ENCODE data around the gene MCTP2.

MCTP2 gene

DNA sequence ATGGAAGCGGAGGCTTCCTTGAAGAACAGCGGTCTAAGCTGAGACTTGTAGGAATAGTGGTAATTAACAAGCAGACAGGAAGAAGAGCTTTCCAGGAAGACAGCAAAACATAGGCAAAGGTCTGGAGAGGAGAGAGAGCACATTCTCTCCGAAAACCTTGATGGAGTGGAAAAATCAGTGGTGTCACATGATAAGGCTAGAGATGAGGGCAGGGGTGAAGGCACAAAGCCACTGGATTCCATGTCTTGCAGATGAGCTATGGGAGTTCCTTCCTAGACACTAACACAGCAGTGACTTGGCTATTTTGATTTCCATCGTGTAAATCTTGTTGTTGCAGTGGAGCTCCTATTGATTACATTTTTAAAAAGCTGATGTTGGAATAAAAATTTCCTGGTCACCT is 132.0 kb downstream of the MCTP2 start:
- Histone ChIP-seq H3K9ac (ENCODE audit: low read depth, low read length, poor library complexity) (no peak overlapping the region), H3K27me3 (ENCODE audit: control insufficient read depth in 3 of 3, insufficient read depth in 3 of 3, low read depth in 1 of 3, low read length in 3 of 3) (no peaks in the 10 kb centered on the region), H3K4me2 (ENCODE audit: insufficient read depth, low read length, poor library complexity, severe bottlenecking) (no peak overlapping the region), H2AFZ (ENCODE audit: low read length) (peak overlapping the region; percentile 46), H4K91ac (ENCODE audit: low read depth, low read length, poor library complexity) (no peak overlapping the region), H2BK15ac (ENCODE audit: low read length) (no peak overlapping the region), H3K4me3 (ENCODE audit: low read length in 2 of 2) (no peak overlapping the region), H3K36me3 (replicated peaks in 1 of 2; ENCODE audit: control insufficient read depth in 2 of 2, insufficient read depth in 2 of 2, low read length in 2 of 2) (no peaks in the 10 kb centered on the region), H2BK120ac (ENCODE audit: low read depth, low read length) (no peak overlapping the region), H4K8ac (ENCODE audit: low read depth, low read length) (no peak overlapping the region), H3K23ac (ENCODE audit: low read depth, low read length, poor library complexity) (no peak overlapping the region), H3K27ac (replicated peaks; ENCODE audit: low read length) (no peak overlapping the region), H3K4me1 (ENCODE audit: control insufficient read depth in 2 of 2, insufficient read depth in 1 of 2, low read depth in 1 of 2, low read length in 2 of 2) (peaks cover 0 to 6% of the 10 kb centered on the region in 2 donors), H3K4ac (ENCODE audit: low read length) (no peak overlapping the region), H3K18ac (ENCODE audit: low read length) (no peak overlapping the region), H2BK5ac (ENCODE audit: low read length) (no peak overlapping the region), H3K14ac (ENCODE audit: low read length) (no peak overlapping the region), H3K79me1 (ENCODE audit: low read depth, low read length) (no peaks in the 10 kb centered on the region), H2AK5ac (ENCODE audit: low read depth, low read length) (no peak overlapping the region), H2BK12ac (ENCODE audit: low read length) (no peak overlapping the region), H3K9me3 (replicated peaks in 1 of 2; ENCODE audit: control insufficient read depth in 2 of 2, insufficient read depth in 1 of 2, low read depth in 1 of 2, low read length in 2 of 2) (no peaks in the 10 kb centered on the region)
- no peak for DNase-seq (ENCODE audit: low spot score)
- WGBS, 2 donors (ENCODE audit: extremely low coverage in 2 of 2, insufficient read length in 2 of 2, insufficient replicate concordance in 1 of 2): no CpG with 5 or more reads among the region's 4 CpGs

DNA sequence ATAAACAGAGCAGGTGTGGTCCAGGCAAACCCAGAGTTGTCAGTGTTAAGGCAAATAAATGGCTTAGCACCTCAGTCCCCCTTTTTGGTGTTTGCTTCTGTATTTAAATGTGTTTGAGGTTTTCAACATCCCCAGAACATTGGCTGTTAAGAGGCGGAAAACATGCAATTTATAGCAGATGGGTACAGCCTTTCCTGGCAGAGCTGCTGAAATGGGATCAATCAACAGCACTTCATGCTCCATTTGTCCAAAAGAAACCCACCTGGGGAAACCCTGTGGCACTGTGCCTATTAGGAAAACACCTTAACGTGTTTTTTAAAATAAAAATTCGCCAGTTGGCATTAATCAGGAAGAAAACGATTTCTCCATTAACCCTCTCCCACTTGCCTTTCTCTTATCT is 135.4 kb downstream of the MCTP2 start:
- H2BK12ac ChIP-seq (ENCODE audit: low read length): no peak overlapping the region
- no peak overlapping the region for H3K4me3 ChIP-seq (ENCODE audit: low read length in 2 of 2)
- H2BK15ac ChIP-seq (ENCODE audit: low read length): no peak overlapping the region
- H3K18ac ChIP-seq (ENCODE audit: low read length): no peak overlapping the region
- H3K23ac ChIP-seq (ENCODE audit: low read depth, low read length, poor library complexity): no peak overlapping the region
- no peaks in the 10 kb centered on the region for H3K27me3 ChIP-seq (ENCODE audit: control insufficient read depth in 3 of 3, insufficient read depth in 3 of 3, low read depth in 1 of 3, low read length in 3 of 3)
- WGBS, 2 donors (ENCODE audit: extremely low coverage in 2 of 2, insufficient read length in 2 of 2, insufficient replicate concordance in 1 of 2): no CpG with 5 or more reads among the region's 4 CpGs
- H2AFZ ChIP-seq (ENCODE audit: low read length): no peak overlapping the region
- H2AK5ac ChIP-seq (ENCODE audit: low read depth, low read length): no peak overlapping the region
- H3K4me1 ChIP-seq (ENCODE audit: control insufficient read depth in 2 of 2, insufficient read depth in 1 of 2, low read depth in 1 of 2, low read length in 2 of 2): no peaks in the 10 kb centered on the region
- no peak overlapping the region for H3K9ac ChIP-seq (ENCODE audit: low read depth, low read length, poor library complexity)
- H3K27ac ChIP-seq (replicated peaks; ENCODE audit: low read length): no peak overlapping the region
- H3K4me2 ChIP-seq (ENCODE audit: insufficient read depth, low read length, poor library complexity, severe bottlenecking): no peak overlapping the region
- DNase-seq (ENCODE audit: low spot score): no peak
- H3K4ac ChIP-seq (ENCODE audit: low read length): no peak overlapping the region
- no peak overlapping the region for H4K8ac ChIP-seq (ENCODE audit: low read depth, low read length)
- H3K36me3 ChIP-seq (replicated peaks in 1 of 2; ENCODE audit: control insufficient read depth in 2 of 2, insufficient read depth in 2 of 2, low read length in 2 of 2): no peaks in the 10 kb centered on the region
- no peak overlapping the region for H2BK5ac ChIP-seq (ENCODE audit: low read length)
- H3K14ac ChIP-seq (ENCODE audit: low read length): no peak overlapping the region
- no peak overlapping the region for H4K91ac ChIP-seq (ENCODE audit: low read depth, low read length, poor library complexity)
- no peaks in the 10 kb centered on the region for H3K9me3 ChIP-seq (replicated peaks in 1 of 2; ENCODE audit: control insufficient read depth in 2 of 2, insufficient read depth in 1 of 2, low read depth in 1 of 2, low read length in 2 of 2)
- H3K79me1 ChIP-seq (ENCODE audit: low read depth, low read length): no peaks in the 10 kb centered on the region
- H2BK120ac ChIP-seq (ENCODE audit: low read depth, low read length): no peak overlapping the region

DNA sequence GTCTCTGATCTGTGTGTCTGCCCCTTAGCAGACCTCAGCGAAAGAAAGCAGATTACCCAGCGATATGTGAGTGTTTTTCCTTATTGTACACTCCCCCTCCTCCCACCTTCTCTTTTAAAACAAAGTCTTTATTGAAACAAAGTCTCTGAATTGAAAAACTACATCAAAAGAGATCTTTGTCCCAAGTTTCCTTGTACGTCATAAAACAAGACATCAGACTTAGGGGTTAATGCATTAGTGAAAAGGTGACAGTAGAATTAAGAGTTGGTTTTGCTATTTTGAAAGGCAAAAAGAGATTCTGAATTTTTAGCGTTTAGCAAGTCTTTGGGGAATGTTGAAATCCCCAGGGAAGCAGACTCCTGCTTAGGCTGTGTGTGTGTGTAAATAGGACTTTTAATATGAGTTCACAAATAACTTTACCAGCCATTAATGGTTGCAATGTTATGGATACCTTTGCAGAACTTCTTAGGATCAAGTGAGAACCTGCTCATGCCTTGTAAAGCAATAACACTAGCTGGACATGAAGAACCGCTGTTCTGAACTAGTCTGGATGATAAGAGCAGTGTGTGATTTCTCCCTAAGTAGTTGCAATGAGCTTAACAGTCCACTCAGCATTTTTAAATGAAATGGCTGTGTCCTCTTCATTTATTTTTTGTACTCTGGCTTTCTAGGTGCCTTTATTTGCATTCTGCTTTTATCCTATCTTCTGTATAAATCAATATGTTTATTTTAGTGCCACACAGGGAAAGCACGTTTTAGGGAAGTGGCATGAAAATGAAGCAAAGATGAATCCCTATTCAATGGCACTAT is 136.6 kb downstream of the MCTP2 start:
- no peaks in the 10 kb centered on the region for H3K27me3 ChIP-seq (ENCODE audit: control insufficient read depth in 3 of 3, insufficient read depth in 3 of 3, low read depth in 1 of 3, low read length in 3 of 3)
- H3K4me1 ChIP-seq (ENCODE audit: control insufficient read depth in 2 of 2, insufficient read depth in 1 of 2, low read depth in 1 of 2, low read length in 2 of 2): no peaks in the 10 kb centered on the region
- no peak overlapping the region for H2BK5ac ChIP-seq (ENCODE audit: low read length)
- H4K91ac ChIP-seq (ENCODE audit: low read depth, low read length, poor library complexity): no peak overlapping the region
- H4K8ac ChIP-seq (ENCODE audit: low read depth, low read length): no peak overlapping the region
- H2BK12ac ChIP-seq (ENCODE audit: low read length): no peak overlapping the region
- H3K79me1 ChIP-seq (ENCODE audit: low read depth, low read length): no peaks in the 10 kb centered on the region
- no peaks in the 10 kb centered on the region for H3K36me3 ChIP-seq (replicated peaks in 1 of 2; ENCODE audit: control insufficient read depth in 2 of 2, insufficient read depth in 2 of 2, low read length in 2 of 2)
- peak overlapping the region; percentile 1 for H2AFZ ChIP-seq (ENCODE audit: low read length)
- no peak overlapping the region for H3K23ac ChIP-seq (ENCODE audit: low read depth, low read length, poor library complexity)
- no peak overlapping the region for H3K14ac ChIP-seq (ENCODE audit: low read length)
- H3K4me3 ChIP-seq (ENCODE audit: low read length in 2 of 2): no peak overlapping the region
- H3K18ac ChIP-seq (ENCODE audit: low read length): no peak overlapping the region
- H3K9ac ChIP-seq (ENCODE audit: low read depth, low read length, poor library complexity): no peak overlapping the region
- no peak overlapping the region for H2BK15ac ChIP-seq (ENCODE audit: low read length)
- no peak overlapping the region for H3K4ac ChIP-seq (ENCODE audit: low read length)
- DNase-seq (ENCODE audit: low spot score): no peak
- no peak overlapping the region for H2BK120ac ChIP-seq (ENCODE audit: low read depth, low read length)
- no CpG with 5 or more reads among the region's 6 CpGs for WGBS, 2 donors (ENCODE audit: extremely low coverage in 2 of 2, insufficient read length in 2 of 2, insufficient replicate concordance in 1 of 2)
- no peaks in the 10 kb centered on the region for H3K9me3 ChIP-seq (replicated peaks in 1 of 2; ENCODE audit: control insufficient read depth in 2 of 2, insufficient read depth in 1 of 2, low read depth in 1 of 2, low read length in 2 of 2)
- no peak overlapping the region for H3K4me2 ChIP-seq (ENCODE audit: insufficient read depth, low read length, poor library complexity, severe bottlenecking)
- no peak overlapping the region for H3K27ac ChIP-seq (replicated peaks; ENCODE audit: low read length)
- H2AK5ac ChIP-seq (ENCODE audit: low read depth, low read length): no peak overlapping the region

DNA sequence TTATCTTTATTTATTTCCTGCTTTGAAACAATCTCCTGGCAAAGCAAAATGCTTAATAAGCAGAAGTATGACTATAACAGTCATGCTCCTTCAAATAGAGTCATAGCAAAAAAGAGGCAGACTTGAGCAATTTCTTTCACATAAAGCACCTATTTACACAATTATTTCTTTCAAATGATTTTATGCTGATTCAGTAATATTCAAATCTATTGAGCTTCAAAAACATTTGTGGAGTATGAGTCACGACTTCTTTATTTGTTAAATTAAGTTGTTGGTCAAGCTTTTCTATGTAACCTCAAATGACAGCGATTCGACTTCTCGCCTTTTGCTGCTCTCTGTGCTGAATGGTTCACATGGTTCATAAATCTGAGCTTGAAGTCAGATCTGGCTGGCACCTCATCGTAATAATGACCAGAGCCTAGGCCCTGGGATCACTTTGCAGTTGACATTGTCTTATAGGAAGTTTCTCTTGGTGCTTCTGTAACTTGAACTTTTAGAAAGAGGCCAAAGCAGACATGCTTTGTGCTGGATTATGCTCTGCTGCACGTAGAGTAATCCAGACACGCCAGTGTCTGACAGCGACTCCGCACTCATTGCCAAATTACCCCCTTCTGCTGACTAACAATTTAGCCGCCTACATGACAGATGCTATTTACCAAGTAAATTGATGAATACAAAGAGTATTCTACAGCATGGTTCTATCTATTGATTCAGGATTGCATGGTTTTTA is 139.0 kb downstream of the MCTP2 start:
- H3K18ac ChIP-seq (ENCODE audit: low read length): no peak overlapping the region
- no peaks in the 10 kb centered on the region for H3K4me1 ChIP-seq (ENCODE audit: control insufficient read depth in 2 of 2, insufficient read depth in 1 of 2, low read depth in 1 of 2, low read length in 2 of 2)
- H2BK15ac ChIP-seq (ENCODE audit: low read length): no peak overlapping the region
- no peak overlapping the region for H2AK5ac ChIP-seq (ENCODE audit: low read depth, low read length)
- H3K4ac ChIP-seq (ENCODE audit: low read length): no peak overlapping the region
- H2BK12ac ChIP-seq (ENCODE audit: low read length): no peak overlapping the region
- H3K27me3 ChIP-seq (ENCODE audit: control insufficient read depth in 3 of 3, insufficient read depth in 3 of 3, low read depth in 1 of 3, low read length in 3 of 3): no peaks in the 10 kb centered on the region
- peak overlapping the region; percentile 59 for H2AFZ ChIP-seq (ENCODE audit: low read length)
- H3K9ac ChIP-seq (ENCODE audit: low read depth, low read length, poor library complexity): no peak overlapping the region
- no peak overlapping the region for H4K8ac ChIP-seq (ENCODE audit: low read depth, low read length)
- no peak overlapping the region for H2BK5ac ChIP-seq (ENCODE audit: low read length)
- H3K14ac ChIP-seq (ENCODE audit: low read length): no peak overlapping the region
- no peak overlapping the region for H3K27ac ChIP-seq (replicated peaks; ENCODE audit: low read length)
- no peaks in the 10 kb centered on the region for H3K79me1 ChIP-seq (ENCODE audit: low read depth, low read length)
- H3K4me3 ChIP-seq (ENCODE audit: low read length in 2 of 2): no peak overlapping the region
- no peak overlapping the region for H4K91ac ChIP-seq (ENCODE audit: low read depth, low read length, poor library complexity)
- no peak overlapping the region for H3K23ac ChIP-seq (ENCODE audit: low read depth, low read length, poor library complexity)
- H3K4me2 ChIP-seq (ENCODE audit: insufficient read depth, low read length, poor library complexity, severe bottlenecking): no peak overlapping the region
- no peak overlapping the region for H2BK120ac ChIP-seq (ENCODE audit: low read depth, low read length)
- no CpG with 5 or more reads among the region's 10 CpGs for WGBS, 2 donors (ENCODE audit: extremely low coverage in 2 of 2, insufficient read length in 2 of 2, insufficient replicate concordance in 1 of 2)
- DNase-seq (ENCODE audit: low spot score): no peak
- no peaks in the 10 kb centered on the region for H3K36me3 ChIP-seq (replicated peaks in 1 of 2; ENCODE audit: control insufficient read depth in 2 of 2, insufficient read depth in 2 of 2, low read length in 2 of 2)
- no peaks in the 10 kb centered on the region for H3K9me3 ChIP-seq (replicated peaks in 1 of 2; ENCODE audit: control insufficient read depth in 2 of 2, insufficient read depth in 1 of 2, low read depth in 1 of 2, low read length in 2 of 2)
